ENCODE data around the gene POU6F2. TPM values are rescaled to one million over a fixed set of nuclear protein-coding genes. Genes with fewer than 3 reads are reported as not detected.

Gene POU6F2
- total RNA-seq, 1 donor from 2014 or later, result 3.3 TPM

- DNase-seq (ENCODE audit: low spot score in 2 of 2) (no peak), FAIRE-seq (no peak)
Observed at GRCh38 chr7:39233851-39234529, 256.3 kb downstream of the POU6F2 start.

- DNase-seq (ENCODE audit: low spot score in 2 of 2) (no peak), FAIRE-seq (no peak)
Observed at GRCh38 chr7:39238234-39238869, 260.6 kb downstream of the POU6F2 start.

GRCh38 chr7:39240864-39241263, 263.2 kb downstream of the POU6F2 start:
- no peak for FAIRE-seq
- DNase-seq (ENCODE audit: low spot score in 2 of 2), result no peak

DNA sequence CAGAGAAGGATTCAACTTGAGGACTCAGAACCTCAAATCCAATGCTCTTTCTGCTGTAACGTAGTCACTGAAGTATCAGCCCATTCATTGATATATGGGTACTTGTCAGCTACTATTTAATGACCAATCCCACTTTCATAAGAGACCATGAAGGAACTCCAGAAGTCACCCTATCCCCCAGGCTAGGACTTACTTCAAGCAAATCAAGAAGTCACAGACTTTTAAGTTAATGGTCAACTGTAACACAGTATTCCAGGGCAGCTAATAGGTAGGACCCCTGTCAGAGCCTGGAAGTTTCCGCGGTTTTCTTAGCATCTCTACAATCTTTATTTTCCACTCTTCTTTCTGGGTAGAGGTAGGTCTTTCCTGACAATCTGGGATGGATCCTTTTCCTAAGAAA, 269.9 kb downstream of the POU6F2 start:
- FAIRE-seq (no peak), DNase-seq (ENCODE audit: low spot score in 2 of 2) (no peak)

- no peak for DNase-seq (ENCODE audit: low spot score in 2 of 2)
- FAIRE-seq, result no peak
Observed at GRCh38 chr7:39248041-39248691, 270.5 kb downstream of the POU6F2 start.

- FAIRE-seq (no peak), DNase-seq (ENCODE audit: low spot score in 2 of 2) (no peak)
Observed at GRCh38 chr7:39248692-39249090, 271.0 kb downstream of the POU6F2 start.

GRCh38 chr7:39249635-39250152, 272.0 kb downstream of the POU6F2 start:
- DNase-seq (ENCODE audit: low spot score in 2 of 2) (no peak), FAIRE-seq (no peak)

DNA sequence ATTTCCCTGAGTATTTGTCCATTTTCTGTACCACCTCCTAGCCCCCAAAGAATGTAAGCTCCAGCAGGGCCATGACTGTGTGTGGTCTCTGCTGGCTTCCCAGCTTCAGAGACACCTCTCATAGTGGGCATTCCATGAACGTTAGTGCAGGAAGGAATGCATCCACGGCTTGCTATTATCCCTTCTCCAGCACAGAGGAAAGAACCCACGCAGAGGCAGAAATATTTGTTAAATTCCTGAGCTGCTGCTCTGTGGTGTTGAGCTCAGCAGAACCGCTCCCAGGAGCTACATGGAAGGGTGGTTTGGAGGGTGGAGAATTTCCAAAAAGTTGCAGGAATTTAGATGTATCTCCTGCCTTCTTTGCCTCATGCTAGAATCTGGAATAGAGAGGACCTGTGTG, 275.2 kb downstream of the POU6F2 start:
- no peak for DNase-seq (ENCODE audit: low spot score in 2 of 2)
- FAIRE-seq, result no peak

- FAIRE-seq (no peak), DNase-seq (ENCODE audit: low spot score in 2 of 2) (no peak)
Observed at GRCh38 chr7:39259391-39260003, 281.8 kb downstream of the POU6F2 start.

DNA sequence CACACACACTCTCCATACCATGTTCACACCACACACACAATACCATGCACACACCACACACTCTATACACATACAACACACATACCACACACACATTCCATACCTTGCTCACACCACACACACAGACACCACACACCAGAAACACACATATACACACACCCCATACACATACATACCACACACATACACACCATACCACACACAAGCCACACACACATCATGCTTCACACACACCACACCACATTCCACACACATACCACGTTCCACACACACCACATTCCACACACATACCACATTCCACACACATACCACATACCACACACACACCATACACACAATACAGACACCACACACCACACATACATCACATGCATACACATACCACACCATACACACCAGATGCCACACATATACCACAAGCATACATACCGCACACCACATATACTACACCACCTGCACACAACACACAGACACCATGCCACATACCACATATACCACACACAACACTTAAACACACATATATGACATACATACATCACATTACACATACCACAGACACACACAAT, 282.7 kb downstream of the POU6F2 start:
- FAIRE-seq (no peak), DNase-seq (ENCODE audit: low spot score in 2 of 2) (no peak)

DNA sequence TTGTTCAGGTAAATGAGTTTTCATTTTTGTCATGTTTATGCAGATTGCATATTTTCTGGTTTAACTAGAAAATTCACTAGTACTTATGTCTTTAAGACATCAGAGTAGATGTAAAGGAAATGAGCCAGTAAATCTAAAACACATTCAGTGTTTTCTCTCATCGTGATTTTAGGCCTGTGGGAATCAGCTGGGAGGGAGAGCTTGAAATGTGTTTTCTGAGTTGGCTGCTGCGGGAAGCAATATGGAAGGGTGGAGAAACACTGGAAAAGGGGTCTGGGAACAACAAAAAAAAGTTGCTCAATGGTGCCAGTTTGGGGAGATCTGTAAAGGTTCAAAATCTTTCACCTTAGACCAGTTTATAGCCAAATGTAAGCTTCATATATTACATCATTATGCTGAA, 284.1 kb downstream of the POU6F2 start:
- DNase-seq (ENCODE audit: low spot score in 2 of 2) (no peak), FAIRE-seq (no peak)

- DNase-seq (ENCODE audit: low spot score in 2 of 2) (no peak), FAIRE-seq (no peak)
Observed at GRCh38 chr7:39265641-39266591, 288.2 kb downstream of the POU6F2 start.

- DNase-seq (ENCODE audit: low spot score in 2 of 2), result no peak
- FAIRE-seq, result no peak
Observed at GRCh38 chr7:39269034-39269433, 291.3 kb downstream of the POU6F2 start.

- FAIRE-seq, result no peak
- no peak for DNase-seq (ENCODE audit: low spot score in 2 of 2)
Observed at GRCh38 chr7:39270018-39270417, 292.3 kb downstream of the POU6F2 start.

DNA sequence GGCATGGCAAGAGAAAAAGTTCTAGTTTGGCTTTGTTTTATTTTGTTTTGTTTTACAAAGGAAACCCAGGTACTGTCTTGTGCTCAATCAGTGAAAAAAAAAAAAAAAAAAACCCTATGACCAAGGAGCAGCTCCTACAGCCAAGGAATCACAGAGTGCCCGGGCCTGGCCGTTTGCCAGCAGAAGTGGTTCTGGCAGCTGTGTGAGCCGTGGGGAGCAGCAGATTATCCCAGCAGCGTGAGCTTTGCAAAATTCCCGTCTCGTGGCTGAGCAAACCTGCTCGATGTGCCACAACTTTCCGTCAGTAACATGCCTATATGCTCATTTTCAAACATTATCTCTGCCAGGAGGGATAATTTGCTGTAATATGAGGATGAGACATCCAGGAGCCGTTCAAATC, 293.7 kb downstream of the POU6F2 start:
- FAIRE-seq (no peak), DNase-seq (ENCODE audit: low spot score in 2 of 2) (peak in 1 of 2 donors; percentile 20)

DNA sequence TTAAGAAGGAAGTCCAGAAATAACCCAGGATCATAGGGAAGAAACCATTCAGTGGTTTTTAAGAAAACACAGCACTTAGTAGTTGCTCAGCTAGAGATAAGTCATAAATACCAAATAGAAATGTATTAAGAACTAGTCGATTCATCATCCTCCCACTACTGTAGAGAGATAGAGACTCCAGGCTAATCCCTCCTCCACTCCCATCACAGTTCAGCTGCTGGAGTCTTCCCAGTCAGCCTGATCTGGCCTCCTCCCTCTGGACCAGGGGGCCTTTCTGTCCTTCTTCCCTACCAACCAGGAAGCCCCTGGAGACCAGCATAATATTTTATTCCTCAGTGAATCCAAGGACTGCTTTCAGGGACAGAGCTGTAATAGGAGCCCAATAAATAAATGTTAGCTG, 294.4 kb downstream of the POU6F2 start:
- DNase-seq (ENCODE audit: low spot score in 2 of 2) (no peak), FAIRE-seq (no peak)

GRCh38 chr7:39272691-39273090, 295.0 kb downstream of the POU6F2 start:
- FAIRE-seq (no peak), DNase-seq (ENCODE audit: low spot score in 2 of 2) (no peak)

DNA sequence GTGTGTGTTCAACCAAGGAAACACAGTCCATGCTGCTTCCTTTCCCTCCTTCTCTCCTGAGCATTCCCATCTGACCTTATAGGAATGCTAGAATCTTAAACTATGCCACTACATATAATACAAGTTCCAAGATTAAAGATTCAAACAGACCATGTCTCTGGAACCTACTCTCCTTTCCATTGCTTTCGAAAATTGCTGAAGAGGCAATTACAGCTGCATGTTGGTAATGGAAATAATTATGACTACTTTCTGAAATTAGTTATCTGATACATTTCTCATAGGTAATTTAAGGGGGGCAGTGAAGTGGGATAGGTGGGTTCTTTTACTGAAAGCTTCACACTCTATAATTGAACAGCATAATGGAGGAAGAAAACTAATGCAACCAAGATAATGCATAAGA, 302.6 kb downstream of the POU6F2 start:
- DNase-seq (ENCODE audit: low spot score in 2 of 2) (no peak), FAIRE-seq (no peak)

GRCh38 chr7:39285256-39285655, 307.5 kb downstream of the POU6F2 start:
- no peak for DNase-seq (ENCODE audit: low spot score in 2 of 2)
- FAIRE-seq, result no peak

GRCh38 chr7:39288303-39288702, 310.6 kb downstream of the POU6F2 start:
- DNase-seq (ENCODE audit: low spot score in 2 of 2) (no peak), FAIRE-seq (no peak)
